ENCODE results near the gene BRIP1. TPM values are rescaled to one million over a fixed set of nuclear protein-coding genes. Genes with fewer than 3 reads are reported as not detected.

The BRIP1 gene
- total RNA-seq, 2 donors from 2014 or later, result 24.2 to 25.5 TPM

- H3K4me1 Mint-ChIP-seq, result peaks cover 22% of the 10 kb centered on the region
- no peaks in the 10 kb centered on the region for H3K27me3 Mint-ChIP-seq (ENCODE audit: insufficient read depth)
Observed at GRCh38 chr17:61818225-61818624, 45.1 kb downstream of the BRIP1 start.

DNA sequence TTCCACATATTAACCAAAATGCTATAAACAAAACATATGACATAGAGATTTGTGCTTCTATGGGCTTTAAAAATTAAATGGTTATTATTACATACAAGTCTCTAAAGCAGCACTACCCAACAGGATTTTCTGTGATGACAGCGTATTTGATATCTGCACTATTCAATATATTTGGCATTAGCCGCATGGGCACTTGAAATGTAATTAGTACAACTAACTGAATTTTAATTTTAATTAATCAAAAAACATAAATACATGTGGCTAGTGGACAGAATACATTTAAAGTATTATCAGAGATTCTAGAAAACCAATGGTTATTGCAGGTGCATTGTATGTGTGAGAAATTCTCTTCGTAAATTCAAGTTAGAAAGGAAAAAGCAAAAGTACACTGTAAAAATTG is 45.9 kb downstream of the BRIP1 start:
- TF ChIP-seq CTCF (conservative IDR thresholded peaks at IDR 0.05), result no peak
- Mint-ChIP-seq H3K9me3 (peaks cover 12% of the 10 kb centered on the region), H3K27ac (no peak overlapping the region), H3K4me3 (no peak overlapping the region), H3K4me1 (peaks cover 22% of the 10 kb centered on the region), H3K36me3 (ENCODE audit: low read depth) (peaks cover 30% of the 10 kb centered on the region), H3K27me3 (ENCODE audit: insufficient read depth) (no peaks in the 10 kb centered on the region)
- 95% methylated on average over 3 of the region's 3 CpGs; no CpG with 5 or more reads in 1 of the 2 experiments for WGBS, 2 experiments (ENCODE audit: insufficient coverage in 1 of 2, insufficient read length in 1 of 2)
- no peak overlapping the region for H3K9ac ChIP-seq (ENCODE audit: extremely low read depth, low read length, poor library complexity, severe bottlenecking)
- H3K9me3 ChIP-seq (ENCODE audit: control insufficient read depth, low read length), result peaks cover 12% of the 10 kb centered on the region
- H3K36me3 ChIP-seq (ENCODE audit: control insufficient read depth, insufficient read depth, low read length), result peaks cover 14% of the 10 kb centered on the region
- H3K4me1 ChIP-seq (ENCODE audit: control insufficient read depth, insufficient read depth, low read length), result peaks cover 10% of the 10 kb centered on the region
- no peak overlapping the region for H3K27ac ChIP-seq (ENCODE audit: low read depth, low read length)
- H3K4me3 ChIP-seq (ENCODE audit: low read length), result no peak overlapping the region
- no peak for DNase-seq
- no peaks in the 10 kb centered on the region for H3K27me3 ChIP-seq (ENCODE audit: control insufficient read depth, insufficient read depth, low read length, poor library complexity, severe bottlenecking)

More at GRCh38 chr17:61818225-61818624, 45.1 kb downstream of the BRIP1 start:
- Mint-ChIP-seq H3K9me3 (peaks cover 12% of the 10 kb centered on the region), H3K27ac (no peak overlapping the region), H3K4me3 (no peak overlapping the region), H3K36me3 (ENCODE audit: low read depth) (peaks cover 30% of the 10 kb centered on the region)
- no peak for DNase-seq
- TF ChIP-seq CTCF (conservative IDR thresholded peaks at IDR 0.05), result no peak
- Histone ChIP-seq H3K9ac (ENCODE audit: extremely low read depth, low read length, poor library complexity, severe bottlenecking) (no peak overlapping the region), H3K4me1 (ENCODE audit: control insufficient read depth, insufficient read depth, low read length) (peaks cover 10% of the 10 kb centered on the region), H3K27me3 (ENCODE audit: control insufficient read depth, insufficient read depth, low read length, poor library complexity, severe bottlenecking) (no peaks in the 10 kb centered on the region), H3K36me3 (ENCODE audit: control insufficient read depth, insufficient read depth, low read length) (peaks cover 17% of the 10 kb centered on the region), H3K9me3 (ENCODE audit: control insufficient read depth, low read length) (peaks cover 12% of the 10 kb centered on the region), H3K4me3 (ENCODE audit: low read length) (no peak overlapping the region), H3K27ac (ENCODE audit: low read depth, low read length) (no peak overlapping the region)

DNA sequence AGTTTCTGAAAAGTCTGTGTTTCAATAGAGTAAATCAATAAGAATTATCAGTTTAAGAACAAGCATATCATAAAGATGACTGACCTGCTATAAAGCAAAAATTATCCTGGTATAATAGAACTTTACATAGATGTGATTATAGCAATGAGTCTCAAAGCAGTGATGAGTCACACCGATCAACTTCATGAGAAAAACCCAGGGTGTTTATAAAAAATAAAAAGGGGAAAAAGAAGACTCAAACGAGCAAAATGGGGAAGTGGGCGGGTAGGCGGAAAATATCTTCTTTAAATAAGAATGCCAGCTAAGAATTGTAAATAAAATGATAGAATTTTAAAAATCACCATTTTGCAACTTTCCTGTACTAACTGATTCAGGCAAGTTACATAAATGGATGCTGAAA is 46.8 kb downstream of the BRIP1 start:
- H3K27me3 ChIP-seq (ENCODE audit: control insufficient read depth, insufficient read depth, low read length, poor library complexity, severe bottlenecking), result no peaks in the 10 kb centered on the region
- WGBS, 2 experiments (ENCODE audit: insufficient coverage in 1 of 2, insufficient read length in 1 of 2), result 90 to 96% methylated on average over 2 to 4 of the region's 4 CpGs
- peak overlapping the region; percentile 5 for H3K27ac Mint-ChIP-seq
- no peak overlapping the region for H3K27ac ChIP-seq (ENCODE audit: low read depth, low read length)
- no peak for TF ChIP-seq CTCF (conservative IDR thresholded peaks at IDR 0.05)
- H3K9me3 Mint-ChIP-seq, result peaks cover 8% of the 10 kb centered on the region
- peaks cover 25% of the 10 kb centered on the region for H3K36me3 Mint-ChIP-seq (ENCODE audit: low read depth)
- H3K27me3 Mint-ChIP-seq (ENCODE audit: insufficient read depth), result no peaks in the 10 kb centered on the region
- H3K9ac ChIP-seq (ENCODE audit: extremely low read depth, low read length, poor library complexity, severe bottlenecking), result no peak overlapping the region
- H3K9me3 ChIP-seq (ENCODE audit: control insufficient read depth, low read length), result peaks cover 8% of the 10 kb centered on the region
- H3K4me3 ChIP-seq (ENCODE audit: low read length), result peak overlapping the region; percentile 14
- peaks cover 5% of the 10 kb centered on the region for H3K36me3 ChIP-seq (ENCODE audit: control insufficient read depth, insufficient read depth, low read length)
- peaks cover 22% of the 10 kb centered on the region for H3K4me1 Mint-ChIP-seq
- peaks cover 10% of the 10 kb centered on the region for H3K4me1 ChIP-seq (ENCODE audit: control insufficient read depth, insufficient read depth, low read length)
- H3K4me3 Mint-ChIP-seq, result no peak overlapping the region
- no peak for DNase-seq
